Hepatic stellate cell (primary cell): ENCODE data around the gene HRH2.
"Not testable (repeated sequence)": the region's sequence is repeated elsewhere in the genome, so short reads cannot be mapped to it uniquely, and the experiment has no call there.

Experiments
- DNase-seq: peaks from one replicate; pipeline ENCODE4 v3.0.0; 2011; ENCODE audit warnings: low spot score

The HRH2 gene

GRCh38 chr5:175714479-175715085 is 56.7 kb downstream of the HRH2 start:
- no peak for DNase-seq

DNA sequence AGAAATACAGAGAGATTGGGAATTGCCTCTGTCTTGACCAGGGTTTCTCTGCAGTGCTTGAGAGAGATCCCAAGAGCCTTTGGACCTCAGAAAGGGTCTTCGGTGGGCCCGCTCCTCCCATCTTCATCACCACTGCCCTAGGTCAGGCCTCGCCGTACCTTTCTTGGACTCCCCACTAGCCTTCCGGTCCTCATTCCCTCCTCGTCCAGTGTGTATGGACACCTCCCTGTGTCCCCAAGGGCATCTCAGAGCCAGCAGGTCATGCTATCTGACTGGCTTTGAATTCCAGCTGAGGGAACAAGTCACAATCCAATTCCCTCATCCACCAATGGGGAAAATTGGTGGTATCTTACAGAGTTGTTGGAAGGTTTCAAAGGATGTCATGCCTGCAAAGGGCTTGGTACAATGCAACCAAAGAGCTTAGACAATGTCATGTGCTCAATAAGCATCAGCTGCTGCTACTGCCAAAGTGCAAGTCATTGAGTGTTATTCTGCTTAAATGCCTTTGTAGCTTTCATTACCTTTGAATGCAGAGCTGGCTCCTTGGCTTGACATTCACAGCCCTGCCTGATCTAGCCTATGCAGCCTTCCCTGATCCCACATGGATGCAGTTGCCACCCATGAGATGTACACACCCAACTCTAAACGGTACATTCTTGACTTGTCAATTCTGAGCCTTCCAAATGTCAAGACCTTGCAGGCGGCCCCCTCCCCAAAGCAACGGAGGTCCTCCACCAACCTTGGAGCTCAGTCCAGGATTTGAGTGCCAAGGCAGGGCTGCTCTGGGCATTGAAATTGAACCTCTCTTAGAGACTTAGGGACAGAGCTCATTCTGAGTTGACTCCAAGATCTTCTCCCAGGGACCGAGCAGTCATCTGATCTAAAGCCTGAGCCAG is 58.0 kb downstream of the HRH2 start:
- no peak for DNase-seq

- no peak for DNase-seq
Observed at GRCh38 chr5:175717837-175718236, 60.0 kb downstream of the HRH2 start.

DNA sequence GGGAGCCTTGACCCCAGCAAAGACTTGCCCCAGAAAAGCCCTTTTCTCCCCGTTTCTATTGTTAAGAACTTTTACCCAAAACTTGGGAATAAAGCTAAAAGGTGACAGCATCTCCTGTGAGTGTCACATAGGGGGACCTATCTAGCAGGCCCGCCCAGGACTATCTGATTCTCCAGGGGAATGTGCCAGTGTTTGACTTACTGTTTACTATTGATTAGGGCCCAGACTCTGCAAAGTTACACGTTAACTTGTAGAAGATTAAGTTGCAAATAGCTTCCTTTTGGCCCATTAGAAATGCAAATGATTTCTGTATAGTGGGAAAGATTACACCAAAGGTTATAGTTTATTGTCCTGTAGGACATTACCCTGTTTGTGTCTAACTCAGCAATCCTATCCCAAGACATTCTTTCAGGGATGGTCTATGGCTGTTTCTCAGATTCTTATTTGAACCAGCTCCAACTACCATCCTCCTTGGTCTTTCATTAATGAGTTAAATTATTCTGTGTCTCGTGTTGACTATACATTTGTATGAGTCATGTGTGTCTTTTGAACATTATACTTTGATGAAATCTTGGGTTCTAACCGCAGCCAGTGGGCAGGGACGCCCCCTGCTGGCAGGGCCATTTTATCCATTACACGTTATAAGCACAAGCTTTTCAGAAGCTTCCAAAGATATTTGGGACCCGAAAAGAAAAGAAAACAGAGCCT is 60.7 kb downstream of the HRH2 start:
- no peak for DNase-seq

DNA sequence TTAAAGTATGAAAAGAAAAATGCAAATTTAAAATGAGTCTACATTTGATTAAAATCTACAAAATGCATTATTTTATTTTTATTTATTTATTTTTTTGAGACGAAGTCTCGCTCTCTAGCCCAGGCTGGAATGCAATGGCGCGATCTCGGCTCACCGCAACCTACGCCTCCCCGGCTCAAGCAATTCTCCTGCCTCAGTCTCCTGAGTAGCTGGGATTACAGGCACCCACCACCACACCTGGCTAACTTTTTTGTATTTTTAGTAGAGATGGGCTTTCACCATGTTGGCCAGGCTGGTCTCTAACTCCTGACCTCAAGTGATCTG is 61.2 kb downstream of the HRH2 start:
- DNase-seq: not testable (repeated sequence)

GRCh38 chr5:175724314-175725275 is 66.7 kb downstream of the HRH2 start:
- no peak for DNase-seq

- DNase-seq: no peak
Observed at GRCh38 chr5:175728316-175728715, 70.4 kb downstream of the HRH2 start.

- peak; percentile 15 for DNase-seq
Observed at GRCh38 chr5:175728885-175729828, 71.3 kb downstream of the HRH2 start.

GRCh38 chr5:175729829-175730277 is 72.0 kb downstream of the HRH2 start:
- DNase-seq: peak; percentile 94

DNA sequence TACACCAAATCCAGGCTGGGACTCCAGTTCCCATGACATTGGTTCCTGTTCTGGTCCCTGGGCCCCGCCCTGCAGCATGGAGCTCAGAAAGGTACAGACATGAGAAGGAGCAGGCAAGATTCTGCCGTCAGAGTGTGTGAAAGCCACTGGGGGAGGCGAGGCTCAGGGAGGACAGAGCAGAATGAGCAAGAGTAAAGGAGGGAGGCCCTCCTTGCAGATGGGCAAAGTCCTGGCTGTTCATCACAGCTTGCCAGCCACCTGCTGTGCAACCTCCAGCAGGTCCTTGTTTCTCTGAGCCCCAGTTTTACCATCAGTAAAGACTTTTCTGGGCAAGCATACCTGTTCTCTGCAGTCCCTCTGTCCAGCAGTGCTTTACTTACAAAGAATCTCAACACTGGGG is 73.3 kb downstream of the HRH2 start:
- no peak for DNase-seq

DNA sequence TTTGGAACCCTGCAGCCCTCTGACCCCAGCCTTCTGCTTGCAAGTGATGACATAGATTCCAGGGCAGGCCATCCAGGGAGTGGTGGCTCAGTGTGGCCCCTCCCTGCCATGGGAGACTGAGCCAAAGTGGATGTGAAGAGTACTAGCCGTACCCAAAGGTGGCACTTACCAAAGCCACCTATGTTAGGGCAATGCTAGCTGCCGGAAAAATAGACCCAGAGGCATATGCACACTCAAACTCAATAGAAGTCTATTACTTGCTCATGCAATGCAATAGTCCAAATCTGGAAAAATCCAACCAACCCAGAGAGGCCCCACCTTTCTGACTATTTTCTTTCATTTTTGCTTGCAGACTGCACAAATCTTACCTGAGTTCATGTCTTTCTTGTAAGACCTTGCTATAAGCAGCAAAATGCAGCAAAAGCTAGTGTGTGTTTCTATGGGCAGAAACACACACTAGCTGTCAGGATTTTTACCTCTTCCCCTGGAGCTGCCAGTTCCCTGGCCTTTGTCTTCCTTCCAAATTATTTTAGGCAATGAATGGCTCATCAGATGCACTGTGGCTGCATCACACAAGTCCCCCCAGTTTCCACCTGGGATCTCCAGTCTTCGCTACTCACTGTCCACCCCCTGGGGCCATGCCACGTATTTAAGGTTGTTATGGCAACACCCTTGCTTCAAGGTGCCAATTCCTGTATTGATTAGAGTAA is 74.0 kb downstream of the HRH2 start:
- no peak for DNase-seq

DNA sequence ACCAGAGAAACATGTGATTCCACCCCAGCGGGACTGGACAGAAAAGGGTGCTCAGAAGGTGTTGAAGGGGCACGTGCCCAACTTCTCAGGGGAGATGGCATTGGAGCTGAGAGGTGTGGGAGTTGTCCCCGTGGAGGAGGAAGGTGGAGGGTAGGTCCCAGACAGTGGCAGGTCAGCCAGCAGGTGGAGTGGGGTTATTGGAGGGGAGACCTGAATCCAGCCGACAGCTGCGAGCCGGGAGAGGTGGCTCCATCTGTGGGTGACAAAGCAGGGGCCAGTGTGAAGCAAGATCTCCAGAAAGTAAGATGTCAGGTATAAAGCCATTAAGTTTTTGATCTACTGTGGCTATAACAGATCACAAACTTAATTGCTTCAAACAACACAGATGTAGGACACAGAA is 75.1 kb downstream of the HRH2 start:
- no peak for DNase-seq

GRCh38 chr5:175734016-175734415 is 76.1 kb downstream of the HRH2 start:
- no peak for DNase-seq

GRCh38 chr5:175734501-175734900 is 76.6 kb downstream of the HRH2 start:
- no peak for DNase-seq

DNA sequence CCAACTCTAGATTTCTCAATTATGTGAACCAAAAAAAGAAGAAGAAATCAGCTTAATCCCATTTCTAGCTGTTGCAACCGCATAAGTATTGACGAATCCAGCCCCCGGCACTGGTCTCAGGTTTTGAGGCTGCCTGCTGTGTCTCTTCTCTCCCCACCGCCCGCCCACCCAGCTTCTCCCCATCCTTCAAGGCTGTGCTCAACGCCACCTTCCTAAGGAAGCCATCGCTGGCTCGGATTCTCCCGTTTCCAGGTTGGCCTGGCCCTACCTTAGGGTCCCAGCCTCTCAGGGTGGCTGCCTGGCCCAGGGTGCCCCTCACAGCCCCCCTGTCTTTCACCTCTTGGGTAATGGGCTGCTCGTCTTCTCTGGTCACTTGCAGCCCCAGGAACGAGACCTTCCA is 77.8 kb downstream of the HRH2 start:
- DNase-seq: no peak

DNA sequence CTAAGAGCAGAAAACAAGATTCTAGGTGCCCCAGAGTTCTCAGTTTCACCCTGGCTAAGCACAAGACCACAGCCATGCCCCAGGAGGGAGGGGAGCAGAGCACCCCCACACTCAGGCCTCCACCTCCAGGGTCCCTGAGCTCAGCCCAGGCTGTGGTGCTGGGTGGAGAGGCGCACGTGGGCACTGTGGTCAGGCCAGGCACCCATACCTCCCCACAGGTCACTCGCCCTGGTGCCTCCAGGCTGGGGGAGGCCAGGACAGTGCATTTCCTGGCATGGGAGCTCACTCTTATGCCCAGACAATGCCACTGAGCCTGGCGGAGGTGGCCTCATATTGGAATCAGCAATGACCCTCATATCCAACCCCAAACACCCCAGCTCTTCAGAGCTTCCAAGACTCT is 78.8 kb downstream of the HRH2 start:
- no peak for DNase-seq

GRCh38 chr5:175737481-175737880 is 79.6 kb downstream of the HRH2 start:
- no peak for DNase-seq

GRCh38 chr5:175738126-175738525 is 80.3 kb downstream of the HRH2 start:
- no peak for DNase-seq

DNA sequence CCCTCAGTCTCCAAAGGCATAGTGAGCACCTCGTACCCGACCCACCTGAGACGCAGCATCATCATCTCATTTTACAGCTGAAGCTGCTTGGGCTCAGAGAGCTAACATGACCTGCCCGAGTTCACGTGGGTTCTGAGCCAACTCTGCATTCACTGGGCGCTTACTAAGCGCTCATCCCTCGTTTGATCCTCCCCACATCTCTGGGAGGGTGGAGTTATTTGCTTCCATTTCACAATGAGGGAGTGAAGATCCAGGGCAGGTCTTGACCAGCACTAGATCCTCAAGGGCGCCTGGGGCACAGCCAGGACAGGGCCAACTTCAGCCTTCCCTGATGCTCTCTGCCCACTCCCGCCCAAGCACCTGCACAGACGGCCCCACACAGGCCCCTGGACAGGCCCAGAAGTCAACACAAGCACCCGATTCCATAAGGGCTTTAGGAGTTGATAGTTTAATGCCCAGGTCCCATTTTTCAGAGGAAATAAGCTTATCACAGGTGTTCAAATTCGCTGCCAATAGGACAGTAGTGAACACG is 80.8 kb downstream of the HRH2 start:
- DNase-seq: no peak

GRCh38 chr5:175740014-175740413 is 82.1 kb downstream of the HRH2 start:
- no peak for DNase-seq
